ENCODE measurements around the gene IFI16.
"Not testable (repeated sequence)": the region's sequence is repeated elsewhere in the genome, so short reads cannot be mapped to it uniquely, and the experiment has no call there.

The IFI16 gene

GRCh38 chr1:159100589-159100988 lies 90.9 kb downstream of the IFI16 start:
- no peak overlapping the region for H3K9ac ChIP-seq (ENCODE audit: low read depth, low read length)
- H3K4me3 ChIP-seq (ENCODE audit: low read depth in 1 of 2, low read length in 2 of 2): no peak overlapping the region
- ATAC-seq (ENCODE audit: insufficient read depth, low read depth) (no peak), DNase-seq (no peak)
- peaks cover 20% of the 10 kb centered on the region for H3K27me3 ChIP-seq (ENCODE audit: insufficient read depth, low read length, poor library complexity)
- H3K4me2 ChIP-seq (ENCODE audit: insufficient read depth, low read length): no peak overlapping the region
- no peaks in the 10 kb centered on the region for H3K9me3 ChIP-seq (ENCODE audit: insufficient read depth, low read length, severe bottlenecking)
- no peaks in the 10 kb centered on the region for H3K79me2 ChIP-seq (ENCODE audit: insufficient read depth, low read length)
- H4K20me1 ChIP-seq (ENCODE audit: insufficient read depth, low read length): no peaks in the 10 kb centered on the region
- H3K4me1 ChIP-seq (ENCODE audit: insufficient read depth, low read length): no peaks in the 10 kb centered on the region
- H2AFZ ChIP-seq (ENCODE audit: low read depth, low read length): no peak overlapping the region
- no peak overlapping the region for H3K27ac ChIP-seq (ENCODE audit: low read length)
- no peak for TF ChIP-seq CTCF (IDR thresholded peaks at IDR 0.05; ENCODE audit: borderline replicate concordance, extremely low read depth, low read length, poor library complexity, severe bottlenecking)
- TF ChIP-seq EZH2 (IDR thresholded peaks at IDR 0.05; ENCODE audit: borderline replicate concordance, low read depth, low read length, severe bottlenecking): no peak
- H3K36me3 ChIP-seq (ENCODE audit: insufficient read depth, low read length): no peaks in the 10 kb centered on the region

- not testable (repeated sequence) for H3K9ac ChIP-seq (ENCODE audit: low read depth, low read length); H3K4me1 ChIP-seq (ENCODE audit: insufficient read depth, low read length); DNase-seq; H3K27ac ChIP-seq (ENCODE audit: low read length); H3K4me2 ChIP-seq (ENCODE audit: insufficient read depth, low read length); H3K36me3 ChIP-seq (ENCODE audit: insufficient read depth, low read length); H3K27me3 ChIP-seq (ENCODE audit: insufficient read depth, low read length, poor library complexity); H3K4me3 ChIP-seq (ENCODE audit: low read depth in 1 of 2, low read length in 2 of 2); H2AFZ ChIP-seq (ENCODE audit: low read depth, low read length); H3K9me3 ChIP-seq (ENCODE audit: insufficient read depth, low read length, severe bottlenecking); H4K20me1 ChIP-seq (ENCODE audit: insufficient read depth, low read length); H3K79me2 ChIP-seq (ENCODE audit: insufficient read depth, low read length); ATAC-seq (ENCODE audit: insufficient read depth, low read depth)
Observed at GRCh38 chr1:159103021-159103420, 93.3 kb downstream of the IFI16 start.

Measured in DND-41 (cell line).